Measurements from ENCODE around the gene RAB3GAP1.

GRCh38 chr2:135072125-135072997, 20.3 kb downstream of the RAB3GAP1 start:
- TF ChIP-seq CTCF (conservative IDR thresholded peaks at IDR 0.05; ENCODE audit: low read depth, low read length) (no peak), EZH2 (IDR thresholded peaks at IDR 0.05; ENCODE audit: low read length, unreplicated experiment) (no peak), EZH2phosphoT487 (IDR thresholded peaks at IDR 0.05; ENCODE audit: borderline replicate concordance, low read length) (no peak)
